A673 (cell line): Measurements from ENCODE around the gene MCM9.
A peak's percentile ranks its signal among the peaks of the same experiment; 100 is the strongest.

Experiments used
- EZH2 ChIP-seq: fragments of 200-600 bp; sonication (generic); IDR thresholded peaks from 2 replicates; pipeline ENCODE4 v1.6.1; 2017; ENCODE audit warnings: borderline replicate concordance, low read depth, mild to moderate bottlenecking, mixed read lengths, antibody characterized with exemption, low read length; ENCODE audit not compliant: poor library complexity, severe bottlenecking
- TF ChIP-seq, protein P1 (sequence below): fragments of 300-800, 200-600 bp; sonication (generic); conservative IDR thresholded peaks from 2 replicates; pipeline ENCODE4 v1.5.1; 2017; ENCODE audit warnings: low read depth, mild to moderate bottlenecking, antibody characterized with exemption, low read length, moderate library complexity, mixed read lengths

DNA sequence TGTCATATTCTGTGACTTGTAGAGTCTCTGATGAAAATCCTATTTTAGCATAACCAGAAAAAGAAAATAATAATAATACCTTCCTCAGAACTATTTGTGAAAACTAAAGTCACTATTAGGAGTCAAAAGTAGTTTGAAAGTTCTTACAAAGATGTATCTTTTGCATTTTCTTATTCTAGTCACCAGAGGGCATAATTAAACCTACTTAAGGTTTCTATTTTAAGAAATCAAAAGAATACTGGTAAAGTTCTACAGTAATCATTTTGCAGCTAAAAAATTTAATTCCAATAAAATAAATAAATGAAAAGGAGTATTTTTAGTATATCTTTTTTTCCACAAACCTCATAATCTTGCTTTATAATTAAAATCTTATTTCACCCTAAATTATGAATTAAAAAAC is 28.0 kb upstream of the MCM9 start:
- TF ChIP-seq, protein P1, sequence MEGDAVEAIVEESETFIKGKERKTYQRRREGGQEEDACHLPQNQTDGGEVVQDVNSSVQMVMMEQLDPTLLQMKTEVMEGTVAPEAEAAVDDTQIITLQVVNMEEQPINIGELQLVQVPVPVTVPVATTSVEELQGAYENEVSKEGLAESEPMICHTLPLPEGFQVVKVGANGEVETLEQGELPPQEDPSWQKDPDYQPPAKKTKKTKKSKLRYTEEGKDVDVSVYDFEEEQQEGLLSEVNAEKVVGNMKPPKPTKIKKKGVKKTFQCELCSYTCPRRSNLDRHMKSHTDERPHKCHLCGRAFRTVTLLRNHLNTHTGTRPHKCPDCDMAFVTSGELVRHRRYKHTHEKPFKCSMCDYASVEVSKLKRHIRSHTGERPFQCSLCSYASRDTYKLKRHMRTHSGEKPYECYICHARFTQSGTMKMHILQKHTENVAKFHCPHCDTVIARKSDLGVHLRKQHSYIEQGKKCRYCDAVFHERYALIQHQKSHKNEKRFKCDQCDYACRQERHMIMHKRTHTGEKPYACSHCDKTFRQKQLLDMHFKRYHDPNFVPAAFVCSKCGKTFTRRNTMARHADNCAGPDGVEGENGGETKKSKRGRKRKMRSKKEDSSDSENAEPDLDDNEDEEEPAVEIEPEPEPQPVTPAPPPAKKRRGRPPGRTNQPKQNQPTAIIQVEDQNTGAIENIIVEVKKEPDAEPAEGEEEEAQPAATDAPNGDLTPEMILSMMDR, result peak; percentile 53
- TF ChIP-seq EZH2, result no peak
